Measurements from ENCODE around the gene MCF2L2. TPM values are rescaled to one million over a fixed set of nuclear protein-coding genes. Genes with fewer than 3 reads are reported as not detected.

The MCF2L2 gene
- total and polyA plus RNA-seq, 2 of the 13 experiments (the other 11 are each of a cell fraction or from before 2014, with no cell fraction given): not detected

GRCh38 chr3:183464480-183464879 is 36.1 kb upstream of the MCF2L2 start (continued):
- TF ChIP-seq MIER3 (CRISPR knock-in tag; IDR thresholded peaks at IDR 0.05; ENCODE audit: borderline replicate concordance): peak; percentile 32; the same call in 1 of the 2 replicates
- no peak for TF ChIP-seq ZNF101 (CRISPR knock-in tag; IDR thresholded peaks at IDR 0.05; ENCODE audit: borderline replicate concordance, low read depth)
- TF ChIP-seq IRF2 (CRISPR knock-in tag; IDR thresholded peaks at IDR 0.05): peak; percentile 44; the same call in 1 of the 2 replicates
- TF ChIP-seq, protein P1, sequence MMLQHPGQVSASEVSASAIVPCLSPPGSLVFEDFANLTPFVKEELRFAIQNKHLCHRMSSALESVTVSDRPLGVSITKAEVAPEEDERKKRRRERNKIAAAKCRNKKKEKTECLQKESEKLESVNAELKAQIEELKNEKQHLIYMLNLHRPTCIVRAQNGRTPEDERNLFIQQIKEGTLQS (CRISPR knock-in tag; IDR thresholded peaks at IDR 0.05): peak; percentile 35; the same call in 1 of the 2 replicates
- no peak for TF ChIP-seq ZNF841 (CRISPR knock-in tag; IDR thresholded peaks at IDR 0.05; ENCODE audit: borderline replicate concordance)
- TF ChIP-seq, protein P2, sequence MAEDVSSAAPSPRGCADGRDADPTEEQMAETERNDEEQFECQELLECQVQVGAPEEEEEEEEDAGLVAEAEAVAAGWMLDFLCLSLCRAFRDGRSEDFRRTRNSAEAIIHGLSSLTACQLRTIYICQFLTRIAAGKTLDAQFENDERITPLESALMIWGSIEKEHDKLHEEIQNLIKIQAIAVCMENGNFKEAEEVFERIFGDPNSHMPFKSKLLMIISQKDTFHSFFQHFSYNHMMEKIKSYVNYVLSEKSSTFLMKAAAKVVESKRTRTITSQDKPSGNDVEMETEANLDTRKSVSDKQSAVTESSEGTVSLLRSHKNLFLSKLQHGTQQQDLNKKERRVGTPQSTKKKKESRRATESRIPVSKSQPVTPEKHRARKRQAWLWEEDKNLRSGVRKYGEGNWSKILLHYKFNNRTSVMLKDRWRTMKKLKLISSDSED (CRISPR knock-in tag; IDR thresholded peaks at IDR 0.05): no peak
- TF ChIP-seq, protein P3, sequence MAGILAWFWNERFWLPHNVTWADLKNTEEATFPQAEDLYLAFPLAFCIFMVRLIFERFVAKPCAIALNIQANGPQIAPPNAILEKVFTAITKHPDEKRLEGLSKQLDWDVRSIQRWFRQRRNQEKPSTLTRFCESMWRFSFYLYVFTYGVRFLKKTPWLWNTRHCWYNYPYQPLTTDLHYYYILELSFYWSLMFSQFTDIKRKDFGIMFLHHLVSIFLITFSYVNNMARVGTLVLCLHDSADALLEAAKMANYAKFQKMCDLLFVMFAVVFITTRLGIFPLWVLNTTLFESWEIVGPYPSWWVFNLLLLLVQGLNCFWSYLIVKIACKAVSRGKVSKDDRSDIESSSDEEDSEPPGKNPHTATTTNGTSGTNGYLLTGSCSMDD (CRISPR knock-in tag; IDR thresholded peaks at IDR 0.05): no peak
- no peak for TF ChIP-seq AFF4 (CRISPR knock-in tag; IDR thresholded peaks at IDR 0.05)
- peak; percentile 72; the same call in 1 of the 2 replicates for TF ChIP-seq ZNF160 (CRISPR knock-in tag; IDR thresholded peaks at IDR 0.05)
- TF ChIP-seq ARID5B (CRISPR knock-in tag; IDR thresholded peaks at IDR 0.05): peak; percentile 81; the same call in 1 of the 2 replicates
- TF ChIP-seq ZNF484 (CRISPR knock-in tag; IDR thresholded peaks at IDR 0.05; ENCODE audit: borderline replicate concordance, low read depth): no peak
- no peak for TF ChIP-seq NR3C1 (CRISPR knock-in tag; IDR thresholded peaks at IDR 0.05)
- peak; percentile 58 for TF ChIP-seq RCOR2 (CRISPR knock-in tag; IDR thresholded peaks at IDR 0.05)
- no peak for TF ChIP-seq ZNF547 (CRISPR knock-in tag; IDR thresholded peaks at IDR 0.05)
- no peak for TF ChIP-seq MTF2 (CRISPR knock-in tag; IDR thresholded peaks at IDR 0.05; ENCODE audit: borderline replicate concordance)
- no peak for TF ChIP-seq SYNCRIP (IDR thresholded peaks at IDR 0.05; ENCODE audit: insufficient read depth, low read depth, low read length)
- no peak for TF ChIP-seq GTF2F1 (IDR thresholded peaks at IDR 0.05; ENCODE audit: low read length)
- TF ChIP-seq PRMT3 (CRISPR knock-in tag; IDR thresholded peaks at IDR 0.05; ENCODE audit: borderline replicate concordance, low read depth): no peak
- TF ChIP-seq ZNF691 (CRISPR knock-in tag; IDR thresholded peaks at IDR 0.05; ENCODE audit: borderline replicate concordance, low read depth): no peak

All from HepG2 (cell line).